Uterus (tissue), 4 donors: ENCODE measurements around the gene ZNF24. TPM values are rescaled to one million over a fixed set of nuclear protein-coding genes. Genes with fewer than 3 reads are reported as not detected.

Experiments used
- DNase-seq, 2 donors: peaks; one replicate each; pipeline ENCODE4 v3.0.0-alpha.2; 2019 to 2020
- H3K27ac ChIP-seq, 2 donors: fragments of 200-600 bp; sonication (generic); 1 replicate in 1 of 2; 2 replicates in 1 of 2; pipeline ENCODE4 v1.5.1; 2016 to 2018
- H3K27me3 ChIP-seq, 2 donors: fragments of 200-600 bp; sonication (generic); one replicate each; pipeline ENCODE4 v1.5.1; 2018 to 2019; ENCODE audit warnings: control low read depth in 1 of 2
- H3K36me3 ChIP-seq, 2 donors: fragments of 200-600 bp; sonication (generic); one replicate each; pipeline ENCODE4 v1.5.1; 2019; ENCODE audit warnings: control low read depth in 1 of 2
- H3K4me1 ChIP-seq, 2 donors: fragments of 200-600 bp; sonication (generic); one replicate each; pipeline ENCODE4 v1.5.1; 2018 to 2019; ENCODE audit warnings: control low read depth in 1 of 2
- H3K4me3 ChIP-seq, 2 donors: fragments of 200-600 bp; sonication (generic); 1 replicate in 1 of 2; 2 replicates in 1 of 2; pipeline ENCODE4 v1.5.1; 2018 to 2019; ENCODE audit warnings: mild to moderate bottlenecking in 1 of 2
- H3K9me3 ChIP-seq, 2 donors: fragments of 200-600 bp; sonication (generic); one replicate each; pipeline ENCODE4 v1.5.1; 2019; ENCODE audit warnings: control low read depth in 1 of 2
- POLR2A ChIP-seq, 2 donors: fragments of 450-650 bp; IDR thresholded peaks; one replicate each; pipeline ENCODE4 v1.6.1; 2016; ENCODE audit warnings: antibody characterized with exemption in 2 of 2, mild to moderate bottlenecking in 1 of 2, moderate library complexity in 1 of 2
- intact Hi-C: fragments of 100-400 bp; cut with DNase I; formaldehyde crosslinking; loops from one replicate; pipeline ENCODE4 v1.15.1; 2023; ENCODE audit warnings: low total_unique reads
- total RNA-seq, 4 donors: library from RNA; depleted of rRNA in 3 of 4; stranded (reverse); fragments of >200 nt in 3 of 4; gene quantifications; one replicate each; pipeline versions ENCODE4 v1.1.0 to v1.2.4, GENCODE V29; 2014 to 2023
- TF ChIP-seq, protein P1 (sequence below), 4 experiments: fragments of 200-600 bp in 2 of 4; fragments of 450-650 bp in 2 of 4; sonication (generic) in 2 of 4; IDR thresholded peaks; one replicate each; pipeline ENCODE4 v1.5.1; 2016 to 2019; ENCODE audit warnings: antibody characterized with exemption in 4 of 4, mild to moderate bottlenecking in 2 of 4, moderate library complexity in 1 of 4
- donor health status: DM: yes; HTN: yes; CAD: no.

The ZNF24 gene
- total RNA-seq: 10 to 100 TPM; 22.0 to 86.7 (median 42.8) TPM

GRCh38 chr18:35343936-35344735 lies at the start of gene ZNF24:
Gene ZNF24, minus strand, starts transcription at chr18:35344420. Its CDS starts 3,770 bp downstream, at chr18:35340650.
- Histone ChIP-seq H3K4me1 (no peaks in the 10 kb centered on the region), H3K36me3 (no peaks in the 10 kb centered on the region), H3K27ac (peak within 1 kb of the TSS; percentile 99 to 100), H3K27me3 (no peaks in the 10 kb centered on the region), H3K9me3 (no peaks in the 10 kb centered on the region), H3K4me3 (peak within 1 kb of the TSS; percentile 96 to 100)
- DNase-seq: peak; percentile 94 to 95
- intact Hi-C loops: loop anchor here (10.0 kb wide), 1 partner anchor 99 kb away; the partner anchor contains the start of gene ZNF397
- peak in 1 of 2 donors; percentile 83 for TF ChIP-seq POLR2A (IDR thresholded peaks at IDR 0.05)
- TF ChIP-seq, protein P1, sequence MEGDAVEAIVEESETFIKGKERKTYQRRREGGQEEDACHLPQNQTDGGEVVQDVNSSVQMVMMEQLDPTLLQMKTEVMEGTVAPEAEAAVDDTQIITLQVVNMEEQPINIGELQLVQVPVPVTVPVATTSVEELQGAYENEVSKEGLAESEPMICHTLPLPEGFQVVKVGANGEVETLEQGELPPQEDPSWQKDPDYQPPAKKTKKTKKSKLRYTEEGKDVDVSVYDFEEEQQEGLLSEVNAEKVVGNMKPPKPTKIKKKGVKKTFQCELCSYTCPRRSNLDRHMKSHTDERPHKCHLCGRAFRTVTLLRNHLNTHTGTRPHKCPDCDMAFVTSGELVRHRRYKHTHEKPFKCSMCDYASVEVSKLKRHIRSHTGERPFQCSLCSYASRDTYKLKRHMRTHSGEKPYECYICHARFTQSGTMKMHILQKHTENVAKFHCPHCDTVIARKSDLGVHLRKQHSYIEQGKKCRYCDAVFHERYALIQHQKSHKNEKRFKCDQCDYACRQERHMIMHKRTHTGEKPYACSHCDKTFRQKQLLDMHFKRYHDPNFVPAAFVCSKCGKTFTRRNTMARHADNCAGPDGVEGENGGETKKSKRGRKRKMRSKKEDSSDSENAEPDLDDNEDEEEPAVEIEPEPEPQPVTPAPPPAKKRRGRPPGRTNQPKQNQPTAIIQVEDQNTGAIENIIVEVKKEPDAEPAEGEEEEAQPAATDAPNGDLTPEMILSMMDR (IDR thresholded peaks at IDR 0.05): no peak

DNA sequence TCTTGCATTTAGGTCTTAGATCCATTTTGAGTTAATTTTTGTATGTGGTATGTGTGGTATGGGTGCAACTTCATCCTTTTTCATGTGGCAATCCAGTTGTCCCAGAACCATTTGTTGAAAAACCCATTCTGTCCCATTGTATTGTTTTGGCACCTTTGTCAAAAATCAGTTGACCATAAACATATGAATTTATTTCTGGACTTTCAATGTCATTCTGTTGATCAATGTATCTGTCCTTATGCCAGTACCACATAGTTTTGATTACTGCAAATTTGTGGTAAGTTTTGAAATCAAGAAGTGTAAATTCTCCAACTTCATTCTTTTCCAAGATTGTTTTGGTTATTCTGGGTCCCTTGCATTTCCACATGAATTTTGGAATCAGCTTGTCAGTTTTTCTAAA lies 49.5 kb upstream of the ZNF24 start:
- TF ChIP-seq, protein P1 (IDR thresholded peaks at IDR 0.05): no peak
- TF ChIP-seq POLR2A (IDR thresholded peaks at IDR 0.05): no peak
- intact Hi-C loops: no loop called here

DNA sequence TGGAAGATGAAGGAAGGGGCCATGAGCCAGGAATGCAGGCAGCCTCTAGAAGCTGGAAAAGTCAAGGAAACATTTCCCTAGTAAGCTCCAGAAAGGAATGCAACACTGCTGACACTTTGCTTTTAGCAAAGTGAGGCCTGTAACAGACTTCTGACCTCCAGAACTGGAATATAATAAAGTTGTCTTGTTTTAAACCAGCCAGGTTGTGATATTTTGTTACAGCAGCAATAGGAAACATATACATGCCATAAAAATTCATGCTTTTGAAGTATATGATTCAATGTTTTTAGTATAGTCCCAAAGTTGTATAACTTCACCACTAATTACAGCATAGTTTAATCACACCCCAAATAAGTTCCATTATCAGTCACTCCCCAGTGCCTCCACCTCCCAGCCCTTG lies 48.2 kb upstream of the ZNF24 start:
- intact Hi-C loops: no loop called here
- Histone ChIP-seq H3K27ac (no peak overlapping the region), H3K4me3 (no peak overlapping the region), H3K4me1 (no peaks in the 10 kb centered on the region), H3K27me3 (no peaks in the 10 kb centered on the region), H3K36me3 (no peaks in the 10 kb centered on the region), H3K9me3 (no peaks in the 10 kb centered on the region)
- TF ChIP-seq, protein P1 (IDR thresholded peaks at IDR 0.05): no peak
- no peak for TF ChIP-seq POLR2A (IDR thresholded peaks at IDR 0.05)
- DNase-seq: no peak

More for the DNA sequence above, 49.5 kb upstream of the ZNF24 start:
- H3K9me3 ChIP-seq: no peaks in the 10 kb centered on the region
- H3K27ac ChIP-seq: no peak overlapping the region
- H3K4me1 ChIP-seq: no peaks in the 10 kb centered on the region
- H3K36me3 ChIP-seq: no peaks in the 10 kb centered on the region
- H3K27me3 ChIP-seq: no peaks in the 10 kb centered on the region
- DNase-seq: no peak
- no peak overlapping the region for H3K4me3 ChIP-seq

DNA sequence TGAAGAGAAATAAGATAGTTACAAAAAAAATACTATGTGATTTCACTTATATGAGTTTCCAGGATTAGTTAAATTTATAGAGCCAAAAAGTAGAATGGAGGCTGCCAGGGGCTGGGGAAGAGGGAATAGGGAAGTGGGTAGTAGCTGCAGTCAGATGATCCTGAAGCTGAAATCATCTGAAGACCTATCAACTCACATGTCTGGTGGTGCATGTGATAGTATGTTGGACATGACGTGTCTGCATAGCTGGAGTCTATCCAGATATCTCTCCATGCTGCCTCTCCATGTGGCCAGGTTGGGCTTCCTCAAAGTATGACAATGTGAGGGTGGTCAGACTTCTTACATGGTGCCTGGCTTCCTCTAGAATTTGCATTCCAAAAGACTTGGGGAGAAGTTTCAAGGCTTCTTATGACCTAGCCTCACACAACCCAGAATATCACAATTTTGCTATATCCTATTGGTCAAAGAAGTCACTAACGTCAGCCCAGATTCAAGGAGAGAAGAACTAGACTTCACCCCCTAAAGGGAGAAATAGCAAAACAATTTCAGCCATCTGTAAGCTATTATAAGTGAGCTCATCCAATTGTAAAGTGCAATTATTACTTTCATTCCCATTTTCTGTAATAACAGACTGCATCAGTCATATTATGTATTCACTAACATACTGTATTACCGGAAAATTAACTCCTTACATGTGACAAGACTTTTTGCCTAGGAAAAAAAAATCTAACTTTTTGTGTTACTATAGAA lies 46.9 kb upstream of the ZNF24 start:
- intact Hi-C loops: no loop called here
- Histone ChIP-seq H3K27ac (no peak overlapping the region), H3K9me3 (no peaks in the 10 kb centered on the region), H3K4me3 (no peak overlapping the region), H3K36me3 (no peaks in the 10 kb centered on the region), H3K4me1 (no peaks in the 10 kb centered on the region), H3K27me3 (no peaks in the 10 kb centered on the region)
- TF ChIP-seq POLR2A (IDR thresholded peaks at IDR 0.05): no peak
- TF ChIP-seq, protein P1 (IDR thresholded peaks at IDR 0.05): no peak
- no peak for DNase-seq
